HUES6 (cell line): Measurements from ENCODE around the gene DRGX.

Experiments
- H3K27ac ChIP-seq: 2 replicates; pipeline ENCODE4 v1.7.0; 2013; ENCODE audit warnings: low read depth, mild to moderate bottlenecking, low read length, inconsistent platforms
- H3K27me3 ChIP-seq: 2 replicates; pipeline ENCODE4 v1.6.1; 2013; ENCODE audit warnings: low read length; ENCODE audit not compliant: control insufficient read depth, insufficient read depth
- H3K36me3 ChIP-seq: 2 replicates; pipeline ENCODE4 v1.6.1; 2013; ENCODE audit warnings: low read length; ENCODE audit not compliant: control insufficient read depth, insufficient read depth
- H3K4me1 ChIP-seq: 2 replicates; pipeline ENCODE4 v1.6.1; 2013; ENCODE audit warnings: low read length; ENCODE audit not compliant: control insufficient read depth, insufficient read depth
- H3K4me3 ChIP-seq: 2 replicates; pipeline ENCODE4 v1.5.1; 2013; ENCODE audit warnings: low read depth, low read length
- H3K9ac ChIP-seq: one replicate; pipeline ENCODE4 v1.6.1; 2013; ENCODE audit warnings: mild to moderate bottlenecking, low read length
- H3K9me3 ChIP-seq: 2 replicates; pipeline ENCODE4 v1.6.1; 2013; ENCODE audit warnings: low read depth, low read length; ENCODE audit not compliant: control insufficient read depth, insufficient read depth

The DRGX gene

GRCh38 chr10:49324711-49325110 lies 71.2 kb downstream of the DRGX start:
- Histone ChIP-seq H3K36me3 (no peaks in the 10 kb centered on the region), H3K27ac (no peak overlapping the region), H3K4me3 (no peak overlapping the region), H3K27me3 (no peaks in the 10 kb centered on the region), H3K9ac (no peak overlapping the region), H3K9me3 (no peaks in the 10 kb centered on the region), H3K4me1 (no peaks in the 10 kb centered on the region)

GRCh38 chr10:49323896-49324270 lies 72.0 kb downstream of the DRGX start:
- Histone ChIP-seq H3K36me3 (no peaks in the 10 kb centered on the region), H3K9ac (no peak overlapping the region), H3K27me3 (no peaks in the 10 kb centered on the region), H3K27ac (no peak overlapping the region), H3K4me3 (no peak overlapping the region), H3K9me3 (no peaks in the 10 kb centered on the region), H3K4me1 (no peaks in the 10 kb centered on the region)

- H3K4me3 ChIP-seq = no peak overlapping the region
- no peaks in the 10 kb centered on the region for H3K27me3 ChIP-seq
These were observed 72.6 kb downstream of the DRGX start for GRCh38 chr10:49323171-49323895.

DNA sequence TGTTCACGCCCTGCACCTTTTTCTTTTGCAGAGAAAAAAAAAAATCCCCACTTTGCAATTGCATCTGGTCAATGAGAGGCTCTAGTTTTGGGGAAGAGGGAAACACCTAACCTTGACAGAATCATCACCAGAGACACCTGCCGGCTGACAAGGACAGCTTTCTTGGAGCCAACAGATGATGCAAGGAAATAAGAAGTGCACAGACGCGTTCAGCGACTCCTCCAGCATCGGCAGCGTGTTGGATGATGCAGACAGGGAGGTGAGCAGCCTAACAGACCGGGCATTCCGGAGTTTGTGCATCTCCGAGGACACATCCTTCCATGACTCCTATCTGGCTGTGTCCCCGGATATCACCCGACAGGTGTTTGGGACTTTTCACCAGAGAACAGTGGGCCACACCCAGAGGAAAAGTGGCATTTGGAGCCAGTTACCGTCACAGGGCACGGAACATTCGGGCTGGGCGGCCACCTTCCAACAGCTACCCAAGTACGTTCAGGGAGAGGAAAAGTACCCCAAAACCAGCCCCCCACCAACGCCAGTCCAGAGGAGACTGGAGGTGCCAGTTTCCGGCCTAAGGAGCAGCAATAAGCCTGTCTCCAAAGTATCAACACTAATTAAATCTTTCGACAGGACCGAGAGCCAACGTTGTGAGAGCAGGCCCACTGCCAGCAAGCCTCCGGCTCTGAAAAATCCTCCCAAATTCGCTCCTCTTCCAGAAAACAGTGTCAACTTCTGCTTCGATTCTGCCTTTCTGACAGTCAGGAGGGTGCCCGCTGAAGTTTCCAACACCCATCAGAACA lies 73.3 kb downstream of the DRGX start:
- Histone ChIP-seq H3K9me3 (no peaks in the 10 kb centered on the region), H3K4me3 (no peak overlapping the region), H3K27me3 (no peaks in the 10 kb centered on the region), H3K36me3 (no peaks in the 10 kb centered on the region), H3K9ac (no peak overlapping the region), H3K4me1 (no peaks in the 10 kb centered on the region), H3K27ac (no peak overlapping the region)

More at GRCh38 chr10:49323171-49323895, 72.6 kb downstream of the DRGX start:
- Histone ChIP-seq H3K9me3 (no peaks in the 10 kb centered on the region), H3K36me3 (no peaks in the 10 kb centered on the region), H3K9ac (no peak overlapping the region), H3K4me1 (no peaks in the 10 kb centered on the region), H3K27ac (no peak overlapping the region)

- Histone ChIP-seq H3K4me1 (no peaks in the 10 kb centered on the region), H3K9ac (no peak overlapping the region), H3K4me3 (no peak overlapping the region), H3K9me3 (no peaks in the 10 kb centered on the region), H3K27me3 (no peaks in the 10 kb centered on the region), H3K27ac (no peak overlapping the region), H3K36me3 (no peaks in the 10 kb centered on the region)
These were observed 74.9 kb downstream of the DRGX start for GRCh38 chr10:49321021-49321420.

- Histone ChIP-seq H3K27me3 (no peaks in the 10 kb centered on the region), H3K27ac (no peak overlapping the region), H3K4me1 (no peaks in the 10 kb centered on the region), H3K36me3 (no peaks in the 10 kb centered on the region), H3K9ac (no peak overlapping the region), H3K4me3 (no peak overlapping the region), H3K9me3 (no peaks in the 10 kb centered on the region)
These were observed 75.7 kb downstream of the DRGX start for GRCh38 chr10:49320191-49320590.

DNA sequence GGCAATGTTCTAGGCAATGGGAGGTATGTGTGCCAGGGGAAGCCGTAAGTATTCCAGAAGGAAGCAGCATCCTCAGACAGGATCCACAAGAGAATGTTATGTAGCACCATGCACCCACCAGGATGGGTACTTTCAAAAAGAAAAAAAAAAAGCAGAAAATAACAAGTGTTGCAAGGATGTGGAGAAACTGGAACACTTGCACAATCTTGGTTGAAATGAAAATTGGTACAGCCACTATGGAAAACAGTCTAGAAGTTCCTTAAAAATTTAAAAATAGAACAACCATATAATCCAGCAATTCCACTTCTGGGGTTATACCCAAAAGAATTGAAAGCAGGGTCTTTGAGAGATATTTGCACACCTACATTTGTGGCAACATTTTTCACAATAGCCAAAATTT lies 76.7 kb downstream of the DRGX start:
- no peaks in the 10 kb centered on the region for H3K36me3 ChIP-seq
- no peak overlapping the region for H3K9ac ChIP-seq
- no peak overlapping the region for H3K27ac ChIP-seq
- no peaks in the 10 kb centered on the region for H3K9me3 ChIP-seq
- H3K4me1 ChIP-seq = no peaks in the 10 kb centered on the region
- no peak overlapping the region for H3K4me3 ChIP-seq
- no peaks in the 10 kb centered on the region for H3K27me3 ChIP-seq

- Histone ChIP-seq H3K36me3 (no peaks in the 10 kb centered on the region), H3K9me3 (no peaks in the 10 kb centered on the region), H3K27ac (no peak overlapping the region), H3K4me1 (no peaks in the 10 kb centered on the region), H3K4me3 (no peak overlapping the region), H3K9ac (no peak overlapping the region), H3K27me3 (no peaks in the 10 kb centered on the region)
These were observed 77.1 kb downstream of the DRGX start for GRCh38 chr10:49318755-49319154.

- H3K9ac ChIP-seq = no peak overlapping the region
- H3K9me3 ChIP-seq = no peaks in the 10 kb centered on the region
- H3K27me3 ChIP-seq = no peaks in the 10 kb centered on the region
- no peak overlapping the region for H3K27ac ChIP-seq
- H3K36me3 ChIP-seq = no peaks in the 10 kb centered on the region
- no peak overlapping the region for H3K4me3 ChIP-seq
- H3K4me1 ChIP-seq = no peaks in the 10 kb centered on the region
These were observed 77.9 kb downstream of the DRGX start for GRCh38 chr10:49318028-49318427.

DNA sequence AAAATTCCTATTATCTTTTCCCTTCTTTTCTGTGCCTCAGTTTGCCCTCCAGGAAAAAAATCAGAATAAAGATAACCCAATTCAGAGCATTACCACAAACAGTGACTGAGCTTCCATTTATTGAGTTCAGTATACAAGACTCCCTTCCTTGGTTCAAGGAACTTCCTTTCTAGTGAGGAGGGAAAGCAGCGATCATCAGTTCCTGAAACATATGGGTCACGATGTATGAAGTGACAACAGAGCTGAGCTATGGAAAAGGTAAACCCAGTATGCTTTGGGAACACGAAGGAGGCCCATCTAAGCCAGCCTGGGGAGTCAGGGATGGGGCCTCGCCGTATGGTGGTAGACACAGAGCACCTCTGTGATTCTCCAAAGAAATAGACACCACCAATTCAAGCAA lies 81.1 kb downstream of the DRGX start:
- Histone ChIP-seq H3K9me3 (no peaks in the 10 kb centered on the region), H3K4me3 (no peak overlapping the region), H3K36me3 (no peaks in the 10 kb centered on the region), H3K27me3 (no peaks in the 10 kb centered on the region), H3K9ac (no peak overlapping the region), H3K4me1 (no peaks in the 10 kb centered on the region), H3K27ac (no peak overlapping the region)
